ENCODE data around the gene ZBTB40. TPM values are rescaled to one million over a fixed set of nuclear protein-coding genes. Genes with fewer than 3 reads are reported as not detected.

ZBTB40 gene
- total RNA-seq, 1 experiment from 2014 or later: 11.5 TPM

DNA sequence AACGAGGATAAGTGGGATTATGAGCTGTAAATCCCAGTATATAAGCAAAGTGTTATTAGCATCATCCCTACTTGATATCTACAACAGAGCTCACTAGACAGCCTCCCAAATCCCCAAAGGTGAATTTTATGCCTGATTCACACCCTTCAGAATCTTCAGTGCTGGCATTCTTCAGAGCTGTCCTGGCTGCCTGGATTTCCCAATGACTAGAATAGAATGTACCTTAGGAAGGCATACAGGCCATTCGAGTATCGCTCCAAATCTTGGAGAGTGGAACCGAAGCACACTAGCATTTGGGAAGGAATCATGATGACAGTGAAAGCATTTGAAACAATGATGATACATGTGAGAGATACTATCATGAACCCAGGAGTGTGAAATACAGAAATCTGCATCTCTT is 22.3 kb downstream of the ZBTB40 start:
- no peaks in the 10 kb centered on the region for H3K27me3 Mint-ChIP-seq (ENCODE audit: low read depth)
- no peaks in the 10 kb centered on the region for H3K36me3 Mint-ChIP-seq
- H3K27ac Mint-ChIP-seq: no peak overlapping the region
- no peak overlapping the region for H3K4me3 Mint-ChIP-seq
- 0 out of 2 replicates have a peak, but pooled peaks cover 6% of the 10 kb centered on the region for H3K4me1 Mint-ChIP-seq
- no peak for TF ChIP-seq ETV6 (CRISPR knock-in tag; IDR thresholded peaks at IDR 0.05)
- H3K9me3 Mint-ChIP-seq: peaks cover 2% of the 10 kb centered on the region
- ATAC-seq (no peak), DNase-seq (ENCODE audit: low spot score) (no peak)
- CTCF ChIA-PET: interaction anchor here (0.9 to 1.1 kb wide), 2 partner anchors 53 to 168 kb away, joined by 3 to 4 read pairs; no protein-coding TSS in a partner anchor
- POLR2A ChIA-PET: no interaction called here

DNA sequence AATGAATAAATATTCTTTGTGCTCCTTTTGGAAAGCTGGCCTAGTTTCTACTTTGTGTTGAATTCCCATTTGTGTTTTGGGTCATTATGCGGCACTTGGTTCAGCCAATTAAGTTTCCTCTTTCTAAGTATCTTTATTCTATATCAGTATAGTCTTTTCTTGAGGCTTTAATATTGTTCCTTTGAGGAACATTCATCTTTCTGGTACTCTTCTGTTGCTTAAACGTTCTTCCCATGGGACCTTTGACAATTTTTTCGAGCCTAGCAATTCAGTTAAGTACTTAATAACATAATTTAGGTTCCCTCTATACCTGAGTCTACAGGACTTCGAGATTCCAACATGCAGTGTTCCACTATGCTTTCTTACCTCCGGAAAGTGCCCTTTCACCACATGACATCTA is 24.9 kb downstream of the ZBTB40 start:
- Mint-ChIP-seq H3K27me3 (ENCODE audit: low read depth) (no peaks in the 10 kb centered on the region), H3K27ac (no peak overlapping the region), H3K4me1 (0 out of 2 replicates have a peak, but pooled peaks cover 6% of the 10 kb centered on the region), H3K4me3 (no peak overlapping the region), H3K9me3 (peaks cover 11% of the 10 kb centered on the region), H3K36me3 (peaks cover 2% of the 10 kb centered on the region; the same call in 1 of the 2 replicates)
- ChIA-PET CTCF (interaction anchor here (0.8 kb wide), 1 partner anchor 13 kb away, joined by 3 read pairs; no protein-coding TSS in a partner anchor), POLR2A (no interaction called here)
- DNase-seq (ENCODE audit: low spot score) (no peak), ATAC-seq (no peak)
- TF ChIP-seq JUN (CRISPR knock-in tag; IDR thresholded peaks at IDR 0.05) (no peak), OVOL2 (CRISPR knock-in tag; IDR thresholded peaks at IDR 0.05; ENCODE audit: borderline replicate concordance) (no peak)
- TF ChIP-seq, protein P1, sequence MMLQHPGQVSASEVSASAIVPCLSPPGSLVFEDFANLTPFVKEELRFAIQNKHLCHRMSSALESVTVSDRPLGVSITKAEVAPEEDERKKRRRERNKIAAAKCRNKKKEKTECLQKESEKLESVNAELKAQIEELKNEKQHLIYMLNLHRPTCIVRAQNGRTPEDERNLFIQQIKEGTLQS (CRISPR knock-in tag; conservative IDR thresholded peaks at IDR 0.05): no peak

- Mint-ChIP-seq H3K36me3 (peaks cover 17% of the 10 kb centered on the region), H3K27me3 (ENCODE audit: low read depth) (no peaks in the 10 kb centered on the region), H3K27ac (no peak overlapping the region), H3K9me3 (peaks cover 32% of the 10 kb centered on the region), H3K4me3 (no peak overlapping the region), H3K4me1 (peaks cover 2% of the 10 kb centered on the region; the same call in 1 of the 2 replicates)
- no peak for DNase-seq (ENCODE audit: low spot score)
- POLR2A ChIA-PET: interaction anchor here (0.7 kb wide), 1 partner anchor 9 kb away, joined by 5 read pairs; no protein-coding TSS in a partner anchor
- no peak for TF ChIP-seq IRF1 (CRISPR knock-in tag; IDR thresholded peaks at IDR 0.05)
- TF ChIP-seq GABPB1 (CRISPR knock-in tag; IDR thresholded peaks at IDR 0.05): no peak
- no peak for TF ChIP-seq MYBL2 (CRISPR knock-in tag; IDR thresholded peaks at IDR 0.05)
- no peak for TF ChIP-seq MAX (CRISPR knock-in tag; IDR thresholded peaks at IDR 0.05)
- TF ChIP-seq, protein P2, sequence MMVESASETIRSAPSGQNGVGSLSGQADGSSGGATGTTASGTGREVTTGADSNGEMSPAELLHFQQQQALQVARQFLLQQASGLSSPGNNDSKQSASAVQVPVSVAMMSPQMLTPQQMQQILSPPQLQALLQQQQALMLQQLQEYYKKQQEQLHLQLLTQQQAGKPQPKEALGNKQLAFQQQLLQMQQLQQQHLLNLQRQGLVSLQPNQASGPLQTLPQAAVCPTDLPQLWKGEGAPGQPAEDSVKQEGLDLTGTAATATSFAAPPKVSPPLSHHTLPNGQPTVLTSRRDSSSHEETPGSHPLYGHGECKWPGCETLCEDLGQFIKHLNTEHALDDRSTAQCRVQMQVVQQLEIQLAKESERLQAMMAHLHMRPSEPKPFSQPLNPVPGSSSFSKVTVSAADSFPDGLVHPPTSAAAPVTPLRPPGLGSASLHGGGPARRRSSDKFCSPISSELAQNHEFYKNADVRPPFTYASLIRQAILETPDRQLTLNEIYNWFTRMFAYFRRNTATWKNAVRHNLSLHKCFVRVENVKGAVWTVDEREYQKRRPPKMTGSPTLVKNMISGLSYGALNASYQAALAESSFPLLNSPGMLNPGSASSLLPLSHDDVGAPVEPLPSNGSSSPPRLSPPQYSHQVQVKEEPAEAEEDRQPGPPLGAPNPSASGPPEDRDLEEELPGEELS (CRISPR knock-in tag; IDR thresholded peaks at IDR 0.05): no peak
- no peak for TF ChIP-seq ZNF671 (CRISPR knock-in tag; IDR thresholded peaks at IDR 0.05)
- no peak for TF ChIP-seq GRHL2 (CRISPR knock-in tag; IDR thresholded peaks at IDR 0.05; ENCODE audit: insufficient replicate concordance, severe bottlenecking)
- no peak for TF ChIP-seq ZNF396 (CRISPR knock-in tag; IDR thresholded peaks at IDR 0.05; ENCODE audit: borderline replicate concordance)
- TF ChIP-seq, protein P3, sequence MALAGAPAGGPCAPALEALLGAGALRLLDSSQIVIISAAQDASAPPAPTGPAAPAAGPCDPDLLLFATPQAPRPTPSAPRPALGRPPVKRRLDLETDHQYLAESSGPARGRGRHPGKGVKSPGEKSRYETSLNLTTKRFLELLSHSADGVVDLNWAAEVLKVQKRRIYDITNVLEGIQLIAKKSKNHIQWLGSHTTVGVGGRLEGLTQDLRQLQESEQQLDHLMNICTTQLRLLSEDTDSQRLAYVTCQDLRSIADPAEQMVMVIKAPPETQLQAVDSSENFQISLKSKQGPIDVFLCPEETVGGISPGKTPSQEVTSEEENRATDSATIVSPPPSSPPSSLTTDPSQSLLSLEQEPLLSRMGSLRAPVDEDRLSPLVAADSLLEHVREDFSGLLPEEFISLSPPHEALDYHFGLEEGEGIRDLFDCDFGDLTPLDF (CRISPR knock-in tag; IDR thresholded peaks at IDR 0.05): no peak
- TF ChIP-seq CREM (CRISPR knock-in tag; IDR thresholded peaks at IDR 0.05): no peak
- TF ChIP-seq, protein P4, sequence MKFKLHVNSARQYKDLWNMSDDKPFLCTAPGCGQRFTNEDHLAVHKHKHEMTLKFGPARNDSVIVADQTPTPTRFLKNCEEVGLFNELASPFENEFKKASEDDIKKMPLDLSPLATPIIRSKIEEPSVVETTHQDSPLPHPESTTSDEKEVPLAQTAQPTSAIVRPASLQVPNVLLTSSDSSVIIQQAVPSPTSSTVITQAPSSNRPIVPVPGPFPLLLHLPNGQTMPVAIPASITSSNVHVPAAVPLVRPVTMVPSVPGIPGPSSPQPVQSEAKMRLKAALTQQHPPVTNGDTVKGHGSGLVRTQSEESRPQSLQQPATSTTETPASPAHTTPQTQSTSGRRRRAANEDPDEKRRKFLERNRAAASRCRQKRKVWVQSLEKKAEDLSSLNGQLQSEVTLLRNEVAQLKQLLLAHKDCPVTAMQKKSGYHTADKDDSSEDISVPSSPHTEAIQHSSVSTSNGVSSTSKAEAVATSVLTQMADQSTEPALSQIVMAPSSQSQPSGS (CRISPR knock-in tag; IDR thresholded peaks at IDR 0.05; ENCODE audit: borderline replicate concordance, low read depth): no peak
- no peak for ATAC-seq
- CTCF ChIA-PET: no interaction called here
These were observed 31.5 kb downstream of the ZBTB40 start for GRCh38 chr1:22483121-22483520.
